SW480 (cell line): ENCODE results near the gene GINS2.

Experiments
- DNase-seq: peaks from one replicate; pipeline ENCODE4 v3.0.0-alpha.2; 2016; ENCODE audit warnings: low spot score

The GINS2 gene

GRCh38 chr16:85688586-85689284, at the start of gene GINS2:
TSS of gene GINS2 (minus strand) at chr16:85688954. CDS start at chr16:85688898, 56 bp downstream.
- peak; percentile 92 for DNase-seq

GRCh38 chr16:85736921-85737320, 48.2 kb upstream of the GINS2 start:
- DNase-seq: no peak

- no peak for DNase-seq
Measured at GRCh38 chr16:85735946-85736345, 47.2 kb upstream of the GINS2 start.

GRCh38 chr16:85735225-85735635, 46.5 kb upstream of the GINS2 start:
- DNase-seq: no peak

GRCh38 chr16:85734311-85735017, 45.7 kb upstream of the GINS2 start:
- no peak for DNase-seq

GRCh38 chr16:85733839-85734170, 45.1 kb upstream of the GINS2 start:
- no peak for DNase-seq

- no peak for DNase-seq
Measured at GRCh38 chr16:85733155-85733838, 44.5 kb upstream of the GINS2 start.

GRCh38 chr16:85731179-85731578, 42.4 kb upstream of the GINS2 start:
- DNase-seq: no peak

- no peak for DNase-seq
Measured at GRCh38 chr16:85730186-85730465, 41.4 kb upstream of the GINS2 start.

GRCh38 chr16:85729452-85730185, 40.9 kb upstream of the GINS2 start:
- DNase-seq: no peak

GRCh38 chr16:85728879-85729278, 40.1 kb upstream of the GINS2 start:
- no peak for DNase-seq

- DNase-seq: no peak
Measured at GRCh38 chr16:85724936-85725335, 36.2 kb upstream of the GINS2 start.

GRCh38 chr16:85724126-85724879, 35.5 kb upstream of the GINS2 start:
- DNase-seq: no peak

- no peak for DNase-seq
Measured at GRCh38 chr16:85722128-85722893, 33.6 kb upstream of the GINS2 start.

GRCh38 chr16:85720302-85720637, 31.5 kb upstream of the GINS2 start:
- DNase-seq: peak; percentile 76

- no peak for DNase-seq
Measured at GRCh38 chr16:85719605-85720301, 31.0 kb upstream of the GINS2 start.

- no peak for DNase-seq
Measured at GRCh38 chr16:85718682-85719081, 29.9 kb upstream of the GINS2 start.

- no peak for DNase-seq
Measured at GRCh38 chr16:85718153-85718477, 29.4 kb upstream of the GINS2 start.

GRCh38 chr16:85717393-85718152, 28.8 kb upstream of the GINS2 start:
- peak; percentile 59 for DNase-seq

GRCh38 chr16:85716680-85717038, 27.9 kb upstream of the GINS2 start:
- no peak for DNase-seq
